NB4 (cell line): ENCODE data around the gene SLC25A1.

ENCODE experiments used
- DNase-seq: peaks from one replicate; pipeline ENCODE4 v3.0.0; 2010; ENCODE audit warnings: low read depth
- H3K4me3 ChIP-seq: one replicate; pipeline ENCODE4 v1.5.1; 2011; ENCODE audit warnings: mild to moderate bottlenecking, low read depth, low read length, moderate library complexity
- CTCF ChIP-seq: IDR thresholded peaks from one replicate; pipeline ENCODE4 v1.5.1; 2012; ENCODE audit warnings: low read depth, low read length
- MAX ChIP-seq: IDR thresholded peaks from 2 replicates; pipeline ENCODE4 v1.6.1; 2011; ENCODE audit warnings: low read depth, low read length
- MYC ChIP-seq: IDR thresholded peaks from 2 replicates; pipeline ENCODE4 v1.6.1; 2011; ENCODE audit warnings: low read depth, low read length
- POLR2A ChIP-seq: IDR thresholded peaks from 2 replicates; pipeline ENCODE4 v1.6.1; 2011; ENCODE audit warnings: mild to moderate bottlenecking; ENCODE audit not compliant: insufficient read length; ENCODE audit errors: extremely low read depth

SLC25A1 gene

GRCh38 chr22:19224557-19224956, 46.0 kb upstream of the SLC25A1 start:
- DNase-seq: no peak
- TF ChIP-seq MAX (no peak), POLR2A (no peak), CTCF (no peak), MYC (no peak)
- H3K4me3 ChIP-seq: no peak overlapping the region

GRCh38 chr22:19223617-19224016, 45.1 kb upstream of the SLC25A1 start:
- H3K4me3 ChIP-seq: no peak overlapping the region
- DNase-seq: no peak
- TF ChIP-seq POLR2A: no peak
- TF ChIP-seq CTCF: no peak
- TF ChIP-seq MAX: no peak
- TF ChIP-seq MYC: no peak

GRCh38 chr22:19223110-19223509, 44.6 kb upstream of the SLC25A1 start:
- TF ChIP-seq POLR2A (no peak), MYC (no peak), MAX (no peak), CTCF (no peak)
- no peak overlapping the region for H3K4me3 ChIP-seq
- no peak for DNase-seq

- no peak overlapping the region for H3K4me3 ChIP-seq
- TF ChIP-seq MAX: no peak
- TF ChIP-seq POLR2A: no peak
- no peak for TF ChIP-seq MYC
- TF ChIP-seq CTCF: no peak
- no peak for DNase-seq
Observed at GRCh38 chr22:19222242-19223005, 43.9 kb upstream of the SLC25A1 start.

- TF ChIP-seq POLR2A (no peak), MAX (no peak), MYC (no peak), CTCF (no peak)
- no peak for DNase-seq
- no peak overlapping the region for H3K4me3 ChIP-seq
Observed at GRCh38 chr22:19220867-19221266, 42.3 kb upstream of the SLC25A1 start.
